ENCODE results near the gene BIRC2.
"Not testable (repeated sequence)": the region's sequence is repeated elsewhere in the genome, so short reads cannot be mapped to it uniquely, and the experiment has no call there.

BIRC2 gene

GRCh38 chr11:102322560-102322959, 24.5 kb upstream of the BIRC2 start:
- no peak for FAIRE-seq
- DNase-seq (ENCODE audit: low spot score), result no peak

DNA sequence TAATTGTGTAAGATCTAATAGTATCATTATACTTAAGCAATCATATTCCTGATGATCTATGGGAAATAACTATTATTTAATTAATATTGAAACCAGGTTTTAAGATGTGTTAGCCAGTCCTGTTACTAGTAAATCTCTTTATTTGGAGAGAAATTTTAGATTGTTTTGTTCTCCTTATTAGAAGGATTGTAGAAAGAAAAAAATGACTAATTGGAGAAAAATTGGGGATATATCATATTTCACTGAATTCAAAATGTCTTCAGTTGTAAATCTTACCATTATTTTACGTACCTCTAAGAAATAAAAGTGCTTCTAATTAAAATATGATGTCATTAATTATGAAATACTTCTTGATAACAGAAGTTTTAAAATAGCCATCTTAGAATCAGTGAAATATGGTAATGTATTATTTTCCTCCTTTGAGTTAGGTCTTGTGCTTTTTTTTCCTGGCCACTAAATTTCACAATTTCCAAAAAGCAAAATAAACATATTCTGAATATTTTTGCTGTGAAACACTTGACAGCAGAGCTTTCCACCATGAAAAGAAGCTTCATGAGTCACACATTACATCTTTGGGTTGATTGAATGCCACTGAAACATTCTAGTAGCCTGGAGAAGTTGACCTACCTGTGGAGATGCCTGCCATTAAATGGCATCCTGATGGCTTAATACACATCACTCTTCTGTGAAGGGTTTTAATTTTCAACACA, 23.3 kb upstream of the BIRC2 start:
- FAIRE-seq (no peak), DNase-seq (ENCODE audit: low spot score) (no peak)

- FAIRE-seq (no peak), DNase-seq (ENCODE audit: low spot score) (no peak)
Measured at GRCh38 chr11:102325088-102325487, 21.9 kb upstream of the BIRC2 start.

DNA sequence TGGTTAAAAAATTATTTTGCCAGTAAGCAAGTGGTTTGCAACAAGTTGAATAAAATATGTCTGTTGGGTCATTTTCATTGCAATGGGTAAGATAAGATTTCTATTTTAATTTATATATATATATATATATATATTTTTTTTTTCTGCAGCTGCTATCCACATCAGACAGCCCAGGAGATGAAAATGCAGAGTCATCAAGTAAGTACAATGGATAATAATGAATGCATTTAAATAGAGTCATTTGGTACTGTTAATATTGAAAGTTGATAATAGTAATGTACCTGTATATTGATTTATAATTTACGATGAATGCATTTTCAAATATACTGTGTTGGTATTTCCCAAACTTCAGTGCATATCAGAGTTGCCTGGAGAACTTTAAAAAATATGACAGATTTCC, 18.3 kb upstream of the BIRC2 start:
- FAIRE-seq (no peak), DNase-seq (ENCODE audit: low spot score) (no peak)

DNA sequence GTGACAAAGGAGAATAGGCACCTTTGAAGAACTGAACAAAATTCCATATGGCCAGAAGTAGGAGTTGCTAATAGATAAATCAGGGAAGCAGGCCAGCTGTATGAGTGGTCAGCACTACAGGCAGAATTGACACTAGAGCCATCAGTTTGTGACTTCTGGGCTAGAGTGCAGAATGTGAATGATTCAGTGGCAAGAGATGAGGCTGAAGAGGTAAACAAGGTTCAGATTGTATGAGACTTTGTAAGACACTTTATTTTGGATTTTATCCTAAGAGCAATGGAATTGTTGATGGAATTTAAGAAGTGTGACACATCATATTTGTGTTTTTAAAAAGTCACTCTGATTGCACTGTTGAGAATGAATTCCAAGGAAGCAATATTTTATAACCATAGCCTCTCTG, 16.8 kb upstream of the BIRC2 start:
- no peak for FAIRE-seq

DNA sequence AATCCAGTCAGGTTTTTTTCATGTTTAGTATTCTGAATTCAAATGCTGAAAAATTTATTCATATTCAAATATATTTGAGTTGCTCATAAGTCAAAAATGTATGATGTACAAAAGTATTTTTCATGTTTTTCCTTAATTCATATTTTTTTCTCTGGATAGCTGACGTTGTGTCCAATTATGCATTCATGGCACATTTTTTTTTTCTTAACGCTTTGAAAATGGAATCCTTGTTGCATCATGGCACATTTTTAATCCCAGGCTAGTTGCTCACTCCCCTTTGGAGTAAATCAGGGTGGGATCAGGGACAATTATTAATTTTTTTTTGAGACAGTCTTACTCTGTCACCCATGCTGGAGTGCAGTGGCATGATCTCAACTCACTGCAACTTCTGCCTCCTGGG, 15.7 kb upstream of the BIRC2 start:
- FAIRE-seq, result no peak
- DNase-seq (ENCODE audit: low spot score), result no peak

More for the DNA sequence above, 16.8 kb upstream of the BIRC2 start:
- no peak for DNase-seq (ENCODE audit: low spot score)

GRCh38 chr11:102332611-102332994, 14.4 kb upstream of the BIRC2 start:
- FAIRE-seq, result peak; percentile 88
- no peak for DNase-seq (ENCODE audit: low spot score)

GRCh38 chr11:102338479-102339010, 8.5 kb upstream of the BIRC2 start:
- no peak for FAIRE-seq
- DNase-seq (ENCODE audit: low spot score), result no peak

GRCh38 chr11:102341311-102341710, 5.7 kb upstream of the BIRC2 start:
- FAIRE-seq; DNase-seq (ENCODE audit: low spot score): not testable (repeated sequence)

DNA sequence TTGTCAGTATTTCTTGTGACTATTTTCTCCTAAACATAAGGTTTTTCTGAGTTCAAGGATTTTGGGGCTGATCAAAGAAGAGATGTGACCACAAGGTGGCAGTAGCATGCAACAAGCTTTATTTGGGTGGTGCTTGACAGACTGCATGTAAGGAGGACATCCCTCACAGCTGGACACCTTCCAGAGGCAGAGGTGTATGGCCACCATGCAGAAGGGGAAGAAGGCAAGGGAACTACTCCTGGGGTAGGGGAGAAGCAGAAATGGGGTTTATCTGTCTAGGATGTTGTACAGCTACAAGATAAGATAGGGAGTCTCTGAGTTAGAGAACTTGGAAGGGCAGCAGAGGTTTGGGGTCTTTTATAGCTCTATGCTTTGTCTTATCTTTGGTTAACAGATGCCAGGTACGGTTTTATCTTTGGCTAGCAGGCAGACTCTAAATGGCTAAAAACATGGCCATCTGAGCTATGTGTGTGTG, 5.1 kb upstream of the BIRC2 start:
- FAIRE-seq, result peak; percentile 88
- DNase-seq (ENCODE audit: low spot score), result peak; percentile 75

DNA sequence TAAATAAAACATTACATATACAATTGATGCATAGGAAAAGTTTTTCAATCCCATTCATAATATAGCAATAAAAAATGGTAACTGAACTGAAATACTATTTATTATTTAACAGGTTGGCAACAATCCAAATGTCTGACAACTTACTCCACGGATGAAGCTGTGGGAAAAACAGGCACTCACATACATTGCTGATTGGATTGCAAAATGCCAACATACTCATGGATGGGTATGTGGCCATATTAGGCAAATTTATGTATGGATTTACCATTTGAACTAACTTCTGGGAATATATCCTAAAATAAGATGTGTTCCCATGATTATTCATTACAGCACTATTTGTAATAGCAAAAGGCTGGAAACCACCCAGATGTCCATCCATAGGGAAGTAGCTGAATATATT, 3.2 kb upstream of the BIRC2 start:
- FAIRE-seq (no peak), DNase-seq (ENCODE audit: low spot score) (no peak)

- FAIRE-seq (no peak), DNase-seq (ENCODE audit: low spot score) (no peak)
Measured at GRCh38 chr11:102345904-102346303, 1.1 kb upstream of the BIRC2 start.

DNA sequence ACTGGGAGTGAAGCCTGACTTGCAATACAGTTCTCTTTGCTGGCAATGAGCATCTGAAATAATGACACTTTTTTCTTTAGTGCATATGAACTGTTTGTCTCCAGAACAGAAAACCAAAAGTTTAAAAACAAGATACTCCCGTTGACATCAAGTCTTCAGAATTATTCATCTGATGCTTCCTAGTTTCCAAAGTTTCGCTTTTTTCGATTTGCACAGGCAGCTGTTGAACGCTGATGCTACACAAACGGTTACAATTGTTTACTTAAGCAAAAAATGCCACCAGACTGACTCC, 612 bp upstream of the BIRC2 start:
- FAIRE-seq (no peak), DNase-seq (ENCODE audit: low spot score) (no peak)

GRCh38 chr11:102347462-102348370, 702 bp downstream of the BIRC2 start:
- DNase-seq (ENCODE audit: low spot score) (no peak), FAIRE-seq (no peak)

DNA sequence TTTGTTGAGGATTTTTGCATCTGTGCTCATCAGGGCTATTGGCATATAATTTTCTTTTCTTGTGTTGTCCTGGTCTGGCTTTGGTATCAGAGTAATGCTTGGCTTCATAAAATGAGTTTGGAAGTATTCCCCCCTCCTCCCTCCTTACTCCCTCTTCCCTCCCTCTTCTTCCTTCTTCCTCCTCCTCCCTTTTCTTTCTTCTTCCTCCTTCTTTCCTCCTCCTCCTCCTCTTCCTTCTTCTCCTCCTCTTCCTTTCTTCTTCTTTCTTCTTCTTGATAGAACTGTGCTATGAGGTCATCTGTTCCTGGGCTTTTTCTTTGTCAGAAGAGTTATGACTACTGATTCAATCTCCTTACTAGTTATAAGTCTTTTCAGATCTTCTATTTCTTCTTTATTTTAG, 10.1 kb downstream of the BIRC2 start:
- DNase-seq (ENCODE audit: low spot score), result no peak

GRCh38 chr11:102359372-102359771, 12.4 kb downstream of the BIRC2 start:
- FAIRE-seq (no peak), DNase-seq (ENCODE audit: low spot score) (no peak)

More for the DNA sequence above, 10.1 kb downstream of the BIRC2 start:
- FAIRE-seq, result no peak

GRCh38 chr11:102360681-102361080, 13.7 kb downstream of the BIRC2 start:
- FAIRE-seq, result no peak

DNA sequence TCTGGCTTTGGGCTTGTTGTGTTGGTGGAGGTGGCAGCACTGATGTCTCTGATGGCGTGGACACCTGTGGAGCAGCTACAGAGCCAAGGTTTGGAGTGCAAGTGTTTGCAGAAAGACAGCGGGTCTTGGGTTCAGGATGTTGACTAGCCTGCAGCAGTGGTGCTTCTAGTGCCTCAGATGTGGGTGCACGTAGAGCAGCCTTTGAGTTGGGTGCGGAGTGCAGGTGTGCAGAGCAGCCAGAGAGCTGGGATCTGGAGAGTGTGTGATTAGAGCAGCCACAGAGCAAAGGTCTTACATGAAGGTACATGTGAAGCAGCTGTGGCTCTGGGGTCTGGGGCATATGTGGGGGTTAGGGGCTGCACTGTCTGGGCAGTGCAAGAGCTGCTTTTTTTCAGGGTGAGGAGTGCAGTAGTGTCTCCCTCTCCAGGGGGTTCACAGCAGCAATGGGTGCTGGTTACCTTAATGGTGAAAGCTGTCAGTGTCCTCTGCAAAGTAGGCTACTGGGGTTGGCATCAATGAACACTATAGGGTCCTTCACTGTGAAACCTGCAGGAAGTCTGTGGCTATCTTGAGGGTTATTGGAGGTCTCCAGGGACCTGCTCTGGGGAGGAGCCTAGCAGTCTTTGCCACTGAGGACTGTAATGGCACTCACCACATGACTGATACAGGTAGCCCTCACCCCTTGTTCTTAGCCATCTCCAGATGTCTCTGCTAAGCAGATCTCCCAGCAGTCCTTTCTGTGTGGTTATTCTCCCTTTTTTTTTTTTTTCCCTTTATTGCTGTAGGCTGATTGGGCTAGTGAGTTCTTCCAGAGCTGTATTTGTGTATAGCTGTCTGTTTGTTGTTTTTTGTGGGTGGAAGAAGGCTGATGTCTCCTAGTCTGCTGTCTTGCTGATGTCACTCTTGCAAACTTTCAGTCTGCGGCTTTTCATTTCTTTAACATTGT, 14.3 kb downstream of the BIRC2 start:
- DNase-seq (ENCODE audit: low spot score) (no peak), FAIRE-seq (no peak)

More at GRCh38 chr11:102360681-102361080, 13.7 kb downstream of the BIRC2 start:
- no peak for DNase-seq (ENCODE audit: low spot score)

GRCh38 chr11:102364991-102365390, 18.0 kb downstream of the BIRC2 start:
- FAIRE-seq (no peak), DNase-seq (ENCODE audit: low spot score) (no peak)

- FAIRE-seq, result no peak
Measured at GRCh38 chr11:102367364-102367763, 20.4 kb downstream of the BIRC2 start.

DNA sequence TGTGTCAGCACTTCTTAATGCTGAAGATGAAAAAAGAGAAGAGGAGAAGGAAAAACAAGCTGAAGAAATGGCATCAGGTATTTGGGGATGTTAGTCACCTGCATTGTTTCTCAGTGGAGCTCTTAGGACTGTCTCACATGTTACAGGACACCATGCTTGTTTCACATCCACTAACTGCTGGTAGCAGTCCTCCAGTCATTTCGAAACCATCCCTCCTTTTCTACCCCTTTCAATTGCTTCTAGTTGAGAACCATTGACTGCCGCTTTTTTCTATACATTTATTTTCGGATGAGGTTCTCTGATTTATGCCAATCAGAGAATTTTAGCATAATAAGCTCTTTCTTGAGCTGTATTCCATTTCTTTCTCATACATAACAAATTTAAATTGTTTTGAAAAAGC, 21.5 kb downstream of the BIRC2 start:
- FAIRE-seq (no peak), DNase-seq (ENCODE audit: low spot score) (no peak)

More at GRCh38 chr11:102367364-102367763, 20.4 kb downstream of the BIRC2 start:
- no peak for DNase-seq (ENCODE audit: low spot score)

All from urothelium cell line (cell line).